H9 (cell line): ENCODE results near the gene PPP2R3C. TPM values are rescaled to one million over a fixed set of nuclear protein-coding genes. Genes with fewer than 3 reads are reported as not detected.

ENCODE experiments used
- DNase-seq: peaks from one replicate; pipeline ENCODE4 v3.0.0-alpha.2; 2017
- H2AFZ ChIP-seq: one replicate; pipeline ENCODE4 v1.6.1; 2013; ENCODE audit warnings: mild to moderate bottlenecking, low read length, control low read depth, moderate library complexity
- H2AK5ac ChIP-seq: 2 replicates; pipeline ENCODE4 v1.6.1; 2013; ENCODE audit warnings: low read length, control low read depth, mixed read lengths; ENCODE audit not compliant: insufficient read length
- H2BK120ac ChIP-seq: one replicate; pipeline ENCODE4 v1.6.1; 2013; ENCODE audit warnings: low read depth, mild to moderate bottlenecking, low read length, control low read depth, inconsistent platforms; ENCODE audit not compliant: poor library complexity, severe bottlenecking
- H2BK12ac ChIP-seq: 2 replicates; pipeline ENCODE4 v1.6.1; 2013; ENCODE audit warnings: low read length, control low read depth, mixed read lengths, low read depth; ENCODE audit not compliant: insufficient read length
- H2BK15ac ChIP-seq: 2 replicates; pipeline ENCODE4 v1.6.1; 2013; ENCODE audit warnings: low read depth, low read length, control low read depth
- H2BK20ac ChIP-seq: one replicate; pipeline ENCODE4 v1.6.1; 2013; ENCODE audit warnings: low read depth, mild to moderate bottlenecking, low read length, control low read depth, inconsistent platforms; ENCODE audit not compliant: poor library complexity, severe bottlenecking
- H2BK5ac ChIP-seq: 2 replicates; pipeline ENCODE4 v1.6.1; 2013; ENCODE audit warnings: low read length, control low read depth, mixed read lengths; ENCODE audit not compliant: insufficient read length
- H3K14ac ChIP-seq: 2 replicates; pipeline ENCODE4 v1.6.1; 2013; ENCODE audit warnings: low read length, control low read depth; ENCODE audit not compliant: insufficient read depth
- H3K18ac ChIP-seq: 2 replicates; pipeline ENCODE4 v1.6.1; 2013; ENCODE audit warnings: low read depth, mild to moderate bottlenecking, mixed read lengths, low read length, control low read depth; ENCODE audit not compliant: insufficient read length
- H3K23ac ChIP-seq: 2 replicates; pipeline ENCODE4 v1.6.1; 2013; ENCODE audit warnings: low read length, control low read depth, mixed read lengths, low read depth; ENCODE audit not compliant: insufficient read length
- H3K23me2 ChIP-seq: 2 replicates; pipeline ENCODE4 v1.6.1; 2013; ENCODE audit warnings: low read depth, mild to moderate bottlenecking, mixed read lengths, low read length, control low read depth; ENCODE audit not compliant: insufficient read length, poor library complexity, severe bottlenecking
- H3K27ac ChIP-seq: 2 replicates; pipeline ENCODE4 v1.5.1; 2013; ENCODE audit warnings: low read length, control low read depth, mixed read lengths, low read depth; ENCODE audit not compliant: insufficient read length
- H3K27me3 ChIP-seq: 2 replicates; pipeline ENCODE4 v1.6.1; 2013; ENCODE audit warnings: low read length, control low read depth, inconsistent platforms; ENCODE audit not compliant: insufficient read depth
- H3K4ac ChIP-seq: 2 replicates; pipeline ENCODE4 v1.6.1; 2013; ENCODE audit warnings: low read depth, mild to moderate bottlenecking, control low read depth, inconsistent platforms, low read length, moderate library complexity
- H3K4me1 ChIP-seq: 2 replicates; pipeline ENCODE4 v1.6.1; 2013; ENCODE audit warnings: low read length, control low read depth, inconsistent platforms; ENCODE audit not compliant: insufficient read depth
- H3K4me2 ChIP-seq: 2 replicates; pipeline ENCODE4 v1.6.1; 2013; ENCODE audit warnings: low read length, control low read depth, mixed read lengths; ENCODE audit not compliant: insufficient read length, insufficient read depth
- H3K56ac ChIP-seq: 2 replicates; pipeline ENCODE4 v1.6.1; 2013; ENCODE audit warnings: low read depth, mild to moderate bottlenecking, mixed read lengths, low read length, control low read depth; ENCODE audit not compliant: insufficient read length
- H3K79me1 ChIP-seq: 2 replicates; pipeline ENCODE4 v1.6.1; 2013; ENCODE audit warnings: low read depth, mild to moderate bottlenecking, moderate library complexity, low read length, control low read depth, inconsistent platforms; ENCODE audit not compliant: insufficient read depth, poor library complexity, severe bottlenecking
- H3K79me2 ChIP-seq: 2 replicates; pipeline ENCODE4 v1.6.1; 2013; ENCODE audit warnings: low read length, control low read depth, inconsistent platforms; ENCODE audit not compliant: insufficient read depth
- H3K9ac ChIP-seq: 2 replicates; pipeline ENCODE4 v1.6.1; 2013; ENCODE audit warnings: low read length, control low read depth, mixed read lengths; ENCODE audit not compliant: insufficient read length; ENCODE audit errors: extremely low read depth
- H3K9me3 ChIP-seq: one replicate; pipeline ENCODE4 v1.6.1; 2013; ENCODE audit warnings: low read depth, low read length, inconsistent platforms; ENCODE audit not compliant: control insufficient read depth
- H3T11ph ChIP-seq: one replicate; pipeline ENCODE4 v1.6.1; 2013; ENCODE audit warnings: mild to moderate bottlenecking, low read length, control low read depth, inconsistent platforms
- H4K20me1 ChIP-seq: one replicate; pipeline ENCODE4 v1.6.1; 2013; ENCODE audit not compliant: control insufficient read depth, insufficient read length, insufficient read depth
- H4K5ac ChIP-seq: 2 replicates; pipeline ENCODE4 v1.6.1; 2013; ENCODE audit warnings: low read depth, mild to moderate bottlenecking, mixed read lengths, low read length, control low read depth; ENCODE audit not compliant: insufficient read length
- H4K8ac ChIP-seq: replicated peaks from 2 replicates; pipeline ENCODE4 v1.6.1; 2013; ENCODE audit warnings: low read length, control low read depth, mixed read lengths, low read depth; ENCODE audit not compliant: insufficient read length
- H4K91ac ChIP-seq: 2 replicates; pipeline ENCODE4 v1.6.1; 2013; ENCODE audit warnings: low read depth, mild to moderate bottlenecking, moderate library complexity, mixed read lengths, low read length, control low read depth; ENCODE audit not compliant: insufficient read length
- H3K27ac Mint-ChIP-seq, 3 experiments: 2 replicates in 2 of 3; 3 replicates in 1 of 3; pipeline ENCODE4 v1.8.0; 2020 to 2021; ENCODE audit warnings: mixed read lengths in 3 of 3, mild to moderate bottlenecking in 1 of 3, moderate library complexity in 1 of 3
- H3K27me3 Mint-ChIP-seq: 2 replicates; pipeline ENCODE4 v1.8.0; 2021; ENCODE audit warnings: low read depth, mild to moderate bottlenecking, moderate library complexity, mixed read lengths
- H3K36me3 Mint-ChIP-seq, 3 experiments: 2 replicates in 2 of 3; 3 replicates in 1 of 3; pipeline ENCODE4 v1.8.0; 2020 to 2021; ENCODE audit warnings: low read depth in 3 of 3, mixed read lengths in 3 of 3; ENCODE audit not compliant: insufficient read depth in 1 of 3
- H3K4me1 Mint-ChIP-seq, 2 experiments: 2 replicates each; pipeline ENCODE4 v1.8.0; 2020; ENCODE audit warnings: mixed read lengths in 2 of 2
- H3K4me3 Mint-ChIP-seq, 2 experiments: 2 replicates in 1 of 2; 3 replicates in 1 of 2; pipeline ENCODE4 v1.8.0; 2020 to 2021; ENCODE audit warnings: mild to moderate bottlenecking in 2 of 2, mixed read lengths in 2 of 2, moderate library complexity in 1 of 2
- H3K9me3 Mint-ChIP-seq, 2 experiments: 2 replicates in 1 of 2; 3 replicates in 1 of 2; pipeline ENCODE4 v1.8.0; 2020; ENCODE audit warnings: mild to moderate bottlenecking in 2 of 2, mixed read lengths in 2 of 2, moderate library complexity in 1 of 2
- WGBS: extraction: QIAGEN DNeasy Blood & Tissue Kit; methylation state at CpG from one replicate; pipeline ENCODE4 v1.1.7; 2013; ENCODE audit warnings: missing lambda C conversion rate, low lambda C conversion rate, mixed read lengths; ENCODE audit not compliant: insufficient read length; ENCODE audit errors: extremely low coverage; 5-methylcytosine and 5-hydroxymethylcytosine counted together
- total RNA-seq: library from RNA; stranded (reverse); gene quantifications from 2 replicates; pipeline ENCODE4 v1.2.1, GENCODE V29; 2021
- TF ChIP-seq, protein P1 (sequence below): fragments of 200-600 bp; sonication (generic); conservative IDR thresholded peaks from 3 replicates; pipeline ENCODE4 v1.8.0; 2021; ENCODE audit warnings: antibody characterized with exemption, mild to moderate bottlenecking

PPP2R3C gene
- total RNA-seq, 1 experiment from 2014 or later = 51.1 TPM

DNA sequence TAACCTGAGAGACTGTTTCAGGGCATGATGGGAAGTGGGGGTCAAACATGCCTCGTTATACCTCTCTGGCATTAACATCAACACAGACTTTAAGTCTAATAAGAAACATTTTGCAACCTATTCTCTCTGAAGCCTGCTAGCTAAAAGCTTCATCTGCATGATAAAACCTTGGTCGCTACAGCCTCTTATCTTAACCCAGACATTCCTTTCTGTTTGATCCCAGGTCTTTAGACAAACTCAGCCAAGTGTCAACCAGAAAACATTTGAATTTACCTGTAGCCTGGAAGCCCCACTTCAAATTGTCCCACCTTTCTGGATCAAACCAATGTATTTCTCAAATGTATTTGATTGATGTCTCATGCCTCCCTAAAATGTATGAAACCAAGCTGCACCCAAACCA is 9.1 kb downstream of the PPP2R3C start:
- no peak overlapping the region for H3K56ac ChIP-seq
- H3K79me2 ChIP-seq = no peaks in the 10 kb centered on the region
- no peak overlapping the region for H2BK5ac ChIP-seq
- TF ChIP-seq, protein P1, sequence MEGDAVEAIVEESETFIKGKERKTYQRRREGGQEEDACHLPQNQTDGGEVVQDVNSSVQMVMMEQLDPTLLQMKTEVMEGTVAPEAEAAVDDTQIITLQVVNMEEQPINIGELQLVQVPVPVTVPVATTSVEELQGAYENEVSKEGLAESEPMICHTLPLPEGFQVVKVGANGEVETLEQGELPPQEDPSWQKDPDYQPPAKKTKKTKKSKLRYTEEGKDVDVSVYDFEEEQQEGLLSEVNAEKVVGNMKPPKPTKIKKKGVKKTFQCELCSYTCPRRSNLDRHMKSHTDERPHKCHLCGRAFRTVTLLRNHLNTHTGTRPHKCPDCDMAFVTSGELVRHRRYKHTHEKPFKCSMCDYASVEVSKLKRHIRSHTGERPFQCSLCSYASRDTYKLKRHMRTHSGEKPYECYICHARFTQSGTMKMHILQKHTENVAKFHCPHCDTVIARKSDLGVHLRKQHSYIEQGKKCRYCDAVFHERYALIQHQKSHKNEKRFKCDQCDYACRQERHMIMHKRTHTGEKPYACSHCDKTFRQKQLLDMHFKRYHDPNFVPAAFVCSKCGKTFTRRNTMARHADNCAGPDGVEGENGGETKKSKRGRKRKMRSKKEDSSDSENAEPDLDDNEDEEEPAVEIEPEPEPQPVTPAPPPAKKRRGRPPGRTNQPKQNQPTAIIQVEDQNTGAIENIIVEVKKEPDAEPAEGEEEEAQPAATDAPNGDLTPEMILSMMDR = no peak
- no peak overlapping the region for H2AK5ac ChIP-seq
- H3K9ac ChIP-seq = no peak overlapping the region
- no peak overlapping the region for H2BK20ac ChIP-seq
- Mint-ChIP-seq H3K27ac (peak overlapping the region in 2 of 3 experiments; percentile 24 to 48; a peak in 4 of 7 replicates), H3K9me3 (peaks cover 9 to 11% of the 10 kb centered on the region in 2 experiments; a peak in 4 of 5 replicates), H3K4me1 (peaks cover 17 to 18% of the 10 kb centered on the region in 2 experiments), H3K36me3 (peaks cover 42 to 72% (median 66%) of the 10 kb centered on the region in 3 experiments), H3K4me3 (no peak overlapping the region; a peak in 1 of 5 replicates), H3K27me3 (no peaks in the 10 kb centered on the region)
- H3K27me3 ChIP-seq = no peaks in the 10 kb centered on the region
- no peak overlapping the region for H2AFZ ChIP-seq
- H2BK15ac ChIP-seq = no peak overlapping the region
- H3K18ac ChIP-seq = no peak overlapping the region
- DNase-seq = no peak
- no peak overlapping the region for H3K4ac ChIP-seq
- H3K4me1 ChIP-seq = no peaks in the 10 kb centered on the region; the same call in 1 of the 2 replicates
- no CpG with 5 or more reads among the region's 2 CpGs for whole genome bisulfite sequencing
- no peak overlapping the region for H3K23ac ChIP-seq
- no peaks in the 10 kb centered on the region for H3K9me3 ChIP-seq
- H4K5ac ChIP-seq = no peak overlapping the region
- no peak overlapping the region for H3T11ph ChIP-seq
- no peak overlapping the region for H2BK120ac ChIP-seq
- no peak overlapping the region for H3K14ac ChIP-seq
- H4K91ac ChIP-seq = no peak overlapping the region
- no peaks in the 10 kb centered on the region for H4K20me1 ChIP-seq
- H3K23me2 ChIP-seq = no peaks in the 10 kb centered on the region
- H3K79me1 ChIP-seq = no peaks in the 10 kb centered on the region
- no peak overlapping the region for H3K27ac ChIP-seq
- no peak overlapping the region for H2BK12ac ChIP-seq
- no peak overlapping the region for H4K8ac ChIP-seq
- H3K4me2 ChIP-seq = no peak overlapping the region
